Esophagus (tissue), 2 donors: ENCODE data around the gene NSUN4. TPM values are rescaled to one million over a fixed set of nuclear protein-coding genes. Genes with fewer than 3 reads are reported as not detected.

ENCODE experiments used
- H3K27ac ChIP-seq, 2 donors: one replicate each; pipeline ENCODE4 v1.5.1; 2013; ENCODE audit warnings: low read depth in 2 of 2, mild to moderate bottlenecking in 2 of 2, inconsistent platforms in 1 of 2, low read length in 1 of 2, moderate library complexity in 1 of 2
- H3K27me3 ChIP-seq, 2 donors: one replicate each; pipeline ENCODE4 v1.6.1; 2013; ENCODE audit warnings: low read length in 2 of 2, control low read depth in 1 of 2, mild to moderate bottlenecking in 1 of 2; ENCODE audit not compliant: insufficient read depth in 2 of 2, control insufficient read depth in 1 of 2
- H3K36me3 ChIP-seq, 2 donors: one replicate each; pipeline ENCODE4 v1.6.1; 2013; ENCODE audit warnings: low read length in 1 of 2; ENCODE audit not compliant: control insufficient read depth in 2 of 2, insufficient read depth in 2 of 2
- H3K4me1 ChIP-seq, 2 donors: one replicate each; pipeline ENCODE4 v1.6.1; 2013; ENCODE audit warnings: low read length in 1 of 2; ENCODE audit not compliant: control insufficient read depth in 2 of 2, insufficient read depth in 2 of 2
- H3K4me3 ChIP-seq, 2 donors: one replicate each; pipeline ENCODE4 v1.5.1; 2013; ENCODE audit warnings: low read length in 2 of 2, mild to moderate bottlenecking in 2 of 2, low read depth in 1 of 2, moderate library complexity in 1 of 2
- H3K9me3 ChIP-seq, 2 donors: one replicate each; pipeline ENCODE4 v1.6.1; 2013; ENCODE audit warnings: mild to moderate bottlenecking in 2 of 2, low read depth in 1 of 2, low read length in 1 of 2, moderate library complexity in 1 of 2; ENCODE audit not compliant: control insufficient read depth in 2 of 2, insufficient read depth in 1 of 2
- WGBS, 2 donors: extraction: QIAGEN DNeasy Blood & Tissue Kit; methylation state at CpG; one replicate each; pipeline ENCODE4 v1.1.7; 2013; 5-methylcytosine and 5-hydroxymethylcytosine counted together
- polyA plus RNA-seq, 2 donors: library from polyadenylated mRNA; stranded (reverse); fragments of 200-250 nt; gene quantifications; one replicate each; pipeline ENCODE4 v1.2.3, GENCODE V29; 2013
- donor health status: healthy with polysubstance abuse.
- donor health status: Bipolar disorder and iron deficiency.

NSUN4 gene
- 10 to 100 TPM in 1 of 2 donors, 1 to 10 TPM in 1; 6.6 to 12.5 TPM for polyA plus RNA-seq

- peak within 1 kb of the TSS; percentile 96 to 99 for H3K27ac ChIP-seq
- no peaks in the 10 kb centered on the region for H3K27me3 ChIP-seq
- H3K4me1 ChIP-seq = peaks cover 5 to 8% of the 10 kb centered on the region in 2 donors
- H3K4me3 ChIP-seq = peak within 1 kb of the TSS; percentile 64 to 79
- 0 to 1% methylated on average over 53 of the region's 53 CpGs for WGBS, 2 donors
- H3K9me3 ChIP-seq = no peaks in the 10 kb centered on the region
- H3K36me3 ChIP-seq = peaks cover 3 to 6% of the 10 kb centered on the region in 2 donors
Measured at GRCh38 chr1:46340404-46341221, at the start of gene NSUN4. NSUN4 (plus strand) TSS chr1:46340807; CDS start chr1:46340827, 20 bp downstream.

DNA sequence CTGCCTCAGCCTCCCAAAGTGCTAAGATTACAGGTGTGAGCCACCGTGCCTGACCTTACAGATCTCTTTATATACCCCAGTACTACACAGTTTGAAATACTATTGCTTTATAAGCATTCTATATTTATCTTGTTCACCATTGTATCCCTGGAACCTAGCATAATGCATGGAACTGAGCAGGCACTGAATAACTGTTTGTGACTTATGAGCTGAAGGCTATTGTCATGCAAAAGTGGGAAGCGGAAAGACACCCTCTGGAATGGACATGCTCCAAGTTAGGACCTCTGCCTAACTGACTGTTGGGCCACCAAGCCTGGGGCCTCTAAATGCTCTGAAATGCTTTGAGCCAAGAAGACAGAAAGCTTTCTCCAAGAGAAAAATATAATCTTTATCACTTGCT is 45.3 kb upstream of the NSUN4 start:
- no peaks in the 10 kb centered on the region for H3K9me3 ChIP-seq
- H3K36me3 ChIP-seq = peaks cover 0 to 16% of the 10 kb centered on the region in 2 donors
- 94% methylated on average over 2 of the region's 2 CpGs for WGBS, 2 donors
- H3K27ac ChIP-seq = no peak overlapping the region
- H3K4me1 ChIP-seq = peaks cover 0 to 2% of the 10 kb centered on the region in 2 donors
- H3K27me3 ChIP-seq = no peaks in the 10 kb centered on the region
- H3K4me3 ChIP-seq = no peak overlapping the region

DNA sequence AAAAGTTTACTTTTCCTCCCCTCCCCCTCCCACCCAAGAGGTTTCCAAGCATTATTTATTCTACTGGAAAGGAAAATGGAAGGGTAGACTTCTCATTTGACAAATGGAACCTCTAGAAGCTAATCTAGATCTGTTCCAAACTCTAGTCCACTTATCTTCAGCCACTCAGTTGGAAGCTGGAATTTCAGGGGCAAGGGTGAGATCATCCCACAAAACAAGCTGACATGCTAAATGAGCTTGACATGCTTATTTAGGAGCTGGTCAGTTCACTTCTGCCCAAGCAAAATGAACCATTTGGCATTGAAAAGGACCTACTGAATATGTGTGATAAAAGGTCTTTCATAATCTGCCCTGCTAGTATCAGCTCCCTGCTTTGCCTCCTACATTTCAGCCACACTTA is 42.2 kb upstream of the NSUN4 start:
- H3K27me3 ChIP-seq = no peaks in the 10 kb centered on the region
- H3K9me3 ChIP-seq = no peaks in the 10 kb centered on the region
- no peak overlapping the region for H3K4me3 ChIP-seq
- H3K4me1 ChIP-seq = peaks cover 0 to 2% of the 10 kb centered on the region in 2 donors
- H3K27ac ChIP-seq = no peak overlapping the region
- peaks cover 0 to 16% of the 10 kb centered on the region in 2 donors for H3K36me3 ChIP-seq

GRCh38 chr1:46300673-46301405 is 39.8 kb upstream of the NSUN4 start:
- H3K36me3 ChIP-seq = peaks cover 0 to 5% of the 10 kb centered on the region in 2 donors
- peak overlapping the region; percentile 88 to 97 for H3K27ac ChIP-seq
- peaks cover 3 to 7% of the 10 kb centered on the region in 2 donors for H3K4me1 ChIP-seq
- H3K27me3 ChIP-seq = no peaks in the 10 kb centered on the region
- no peaks in the 10 kb centered on the region for H3K9me3 ChIP-seq
- peak overlapping the region; percentile 68 to 82 for H3K4me3 ChIP-seq
- 35 to 41% methylated on average over 5 to 6 of the region's 6 CpGs for WGBS, 2 donors

- WGBS, 2 donors = 8 to 9% methylated on average over 17 of the region's 17 CpGs
- Histone ChIP-seq H3K4me1 (peaks cover 3 to 7% of the 10 kb centered on the region in 2 donors), H3K9me3 (no peaks in the 10 kb centered on the region), H3K27me3 (no peaks in the 10 kb centered on the region), H3K4me3 (peak overlapping the region; percentile 68 to 82), H3K27ac (peak overlapping the region; percentile 88 to 97), H3K36me3 (peaks cover 0 to 5% of the 10 kb centered on the region in 2 donors)
Measured at GRCh38 chr1:46301406-46301807, 39.2 kb upstream of the NSUN4 start.

- Histone ChIP-seq H3K4me1 (peaks cover 3 to 7% of the 10 kb centered on the region in 2 donors), H3K27ac (peak overlapping the region; percentile 88 to 97)
- WGBS, 2 donors = 0 to 1% methylated on average over 67 to 79 of the region's 79 CpGs
Measured at GRCh38 chr1:46301808-46302640, 38.6 kb upstream of the NSUN4 start.

DNA sequence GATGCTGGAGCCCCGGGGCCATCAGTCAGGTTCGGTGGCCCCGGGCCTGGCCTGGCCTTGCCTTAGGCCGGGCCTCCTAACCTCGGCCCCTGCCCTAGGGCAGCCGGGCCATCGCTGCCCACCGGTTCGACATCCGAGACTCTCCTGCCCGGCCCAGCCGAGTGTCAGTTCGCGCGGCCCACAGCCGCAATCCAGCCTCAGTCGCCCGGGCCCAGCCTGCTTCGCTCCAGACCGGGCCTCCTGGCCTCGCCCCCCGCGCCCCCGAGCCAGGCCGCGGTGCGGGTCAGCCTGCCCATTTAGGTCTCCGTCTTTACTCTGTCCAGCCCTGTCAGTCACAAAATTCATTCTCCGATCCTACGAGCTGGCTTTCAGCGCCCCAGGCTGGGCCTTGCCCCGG is 38.0 kb upstream of the NSUN4 start:
- peak overlapping the region; percentile 68 to 82 for H3K4me3 ChIP-seq
- WGBS, 2 donors = 0 to 1% methylated on average over 24 to 32 of the region's 32 CpGs
- no peaks in the 10 kb centered on the region for H3K36me3 ChIP-seq
- no peaks in the 10 kb centered on the region for H3K9me3 ChIP-seq
- H3K27me3 ChIP-seq = no peaks in the 10 kb centered on the region
- peaks cover 3 to 7% of the 10 kb centered on the region in 2 donors for H3K4me1 ChIP-seq
- H3K27ac ChIP-seq = peak overlapping the region; percentile 88 to 97

More at GRCh38 chr1:46301808-46302640, 38.6 kb upstream of the NSUN4 start:
- Histone ChIP-seq H3K4me3 (peak overlapping the region; percentile 68 to 82), H3K9me3 (no peaks in the 10 kb centered on the region), H3K27me3 (no peaks in the 10 kb centered on the region), H3K36me3 (peaks cover 0 to 5% of the 10 kb centered on the region in 2 donors)

DNA sequence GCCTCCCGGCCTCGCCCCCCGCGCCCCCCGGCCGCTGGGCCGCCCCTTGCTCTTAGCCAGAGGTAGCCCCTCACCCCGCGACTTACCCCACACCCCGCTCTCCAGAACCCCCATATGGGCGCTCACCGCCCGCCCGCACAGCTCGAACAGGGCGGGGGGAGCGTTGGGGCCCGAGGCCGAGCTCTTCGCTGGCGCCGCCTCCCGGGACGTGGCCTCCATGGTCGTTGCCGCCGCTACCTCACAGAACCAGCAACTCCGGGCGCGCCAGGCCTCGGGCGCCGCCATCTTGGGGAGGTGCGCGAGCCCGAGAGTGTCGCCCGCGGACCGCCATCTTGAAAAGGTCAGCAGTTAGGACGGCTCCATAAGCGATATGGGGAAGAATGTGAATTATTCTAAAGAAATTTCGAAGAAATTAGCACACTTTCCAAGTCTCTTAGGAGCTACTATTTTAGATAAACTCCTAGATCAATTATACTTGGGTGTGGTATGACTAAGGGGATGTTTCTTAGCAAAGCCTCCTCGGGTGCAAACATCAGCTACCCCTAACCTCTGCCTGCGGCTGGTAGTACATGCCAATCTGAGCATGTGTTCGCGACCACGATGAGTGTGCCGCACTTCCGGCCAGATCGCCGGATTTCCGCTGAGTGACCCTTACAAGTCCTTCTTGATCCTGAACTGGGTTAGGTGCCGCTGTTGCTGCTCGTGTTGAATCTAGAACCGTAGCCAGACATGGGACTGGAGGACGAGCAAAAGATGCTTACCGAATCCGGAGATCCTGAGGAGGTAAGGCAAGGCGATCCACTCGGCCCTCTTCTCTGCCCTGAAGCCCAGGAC is 37.4 kb upstream of the NSUN4 start, which contains the start of the genes LRRC41 and UQCRH:
Gene LRRC41 (minus strand): TSS at position 579 of the 834 bp plus-strand sequence. CDS start 294 bp downstream, at position 285.
Gene UQCRH (plus strand): TSS at position 661 of the 834 bp plus-strand sequence. CDS start 69 bp downstream, at position 730.
- peaks cover 3 to 7% of the 10 kb centered on the region in 2 donors for H3K4me1 ChIP-seq
- H3K9me3 ChIP-seq = no peaks in the 10 kb centered on the region
- H3K27ac ChIP-seq = peak within 1 kb of the TSS; percentile 90 to 97
- H3K27me3 ChIP-seq = no peaks in the 10 kb centered on the region
- H3K36me3 ChIP-seq = no peaks in the 10 kb centered on the region
- peak within 1 kb of the TSS; percentile 68 to 82 for H3K4me3 ChIP-seq
- 0 to 1% methylated on average over 61 of the region's 61 CpGs for WGBS, 2 donors
